ENCODE data around the gene CELF4. TPM values are rescaled to one million over a fixed set of nuclear protein-coding genes. Genes with fewer than 3 reads are reported as not detected.

The CELF4 gene
- total RNA-seq, 1 donor from 2014 or later = not detected

GRCh38 chr18:37443325-37444055, 122.1 kb downstream of the CELF4 start:
- H3K4me3 ChIP-seq (ENCODE audit: low read depth, low read length) = no peak overlapping the region
- TF ChIP-seq CTCF (IDR thresholded peaks at IDR 0.05; ENCODE audit: insufficient read depth, low read length, poor library complexity, severe bottlenecking) = no peak
- peaks cover 2% of the 10 kb centered on the region for H3K27me3 ChIP-seq (ENCODE audit: control insufficient read depth, insufficient read depth, low read length)
- no peak for DNase-seq (ENCODE audit: low read depth)
- H3K36me3 ChIP-seq (ENCODE audit: control insufficient read depth, insufficient read depth, low read length) = no peaks in the 10 kb centered on the region

- no peak for DNase-seq (ENCODE audit: low read depth)
- no peak overlapping the region for H3K4me3 ChIP-seq (ENCODE audit: low read depth, low read length)
Observed at GRCh38 chr18:37442477-37442876, 123.1 kb downstream of the CELF4 start.

GRCh38 chr18:37441821-37442220, 123.8 kb downstream of the CELF4 start:
- H3K27me3 ChIP-seq (ENCODE audit: control insufficient read depth, insufficient read depth, low read length) = peaks cover 3% of the 10 kb centered on the region
- DNase-seq (ENCODE audit: low read depth) = no peak
- no peak for TF ChIP-seq CTCF (IDR thresholded peaks at IDR 0.05; ENCODE audit: insufficient read depth, low read length, poor library complexity, severe bottlenecking)

More at GRCh38 chr18:37442477-37442876, 123.1 kb downstream of the CELF4 start:
- Histone ChIP-seq H3K27me3 (ENCODE audit: control insufficient read depth, insufficient read depth, low read length) (peaks cover 5% of the 10 kb centered on the region), H3K36me3 (ENCODE audit: control insufficient read depth, insufficient read depth, low read length) (no peaks in the 10 kb centered on the region)
- TF ChIP-seq CTCF (IDR thresholded peaks at IDR 0.05; ENCODE audit: insufficient read depth, low read length, poor library complexity, severe bottlenecking) = no peak

GRCh38 chr18:37440206-37440605, 125.4 kb downstream of the CELF4 start:
- peaks cover 3% of the 10 kb centered on the region for H3K27me3 ChIP-seq (ENCODE audit: control insufficient read depth, insufficient read depth, low read length)
- TF ChIP-seq CTCF (IDR thresholded peaks at IDR 0.05; ENCODE audit: insufficient read depth, low read length, poor library complexity, severe bottlenecking) = no peak
- H3K36me3 ChIP-seq (ENCODE audit: control insufficient read depth, insufficient read depth, low read length) = no peaks in the 10 kb centered on the region
- no peak overlapping the region for H3K4me3 ChIP-seq (ENCODE audit: low read depth, low read length)
- DNase-seq (ENCODE audit: low read depth) = no peak

More at GRCh38 chr18:37441821-37442220, 123.8 kb downstream of the CELF4 start:
- Histone ChIP-seq H3K36me3 (ENCODE audit: control insufficient read depth, insufficient read depth, low read length) (no peaks in the 10 kb centered on the region), H3K4me3 (ENCODE audit: low read depth, low read length) (no peak overlapping the region)

- DNase-seq (ENCODE audit: low read depth) = no peak
- Histone ChIP-seq H3K27me3 (ENCODE audit: control insufficient read depth, insufficient read depth, low read length) (peaks cover 3% of the 10 kb centered on the region), H3K36me3 (ENCODE audit: control insufficient read depth, insufficient read depth, low read length) (no peaks in the 10 kb centered on the region), H3K4me3 (ENCODE audit: low read depth, low read length) (no peak overlapping the region)
- no peak for TF ChIP-seq CTCF (IDR thresholded peaks at IDR 0.05; ENCODE audit: insufficient read depth, low read length, poor library complexity, severe bottlenecking)
Observed at GRCh38 chr18:37438417-37439180, 127.0 kb downstream of the CELF4 start.

Data from kidney epithelial cell (primary cell).